WTC11 (cell line): ENCODE data around the gene FAM131C.

Source experiments
- CREB1 ChIP-seq: sonication (generic); formaldehyde crosslinking; IDR thresholded peaks from 2 replicates; pipeline ENCODE4 v1.8.0; 2023; ENCODE audit warnings: mild to moderate bottlenecking, missing genetic modification reagents
- CTCF ChIP-seq: fragments of 200-600 bp; IDR thresholded peaks from 2 replicates; pipeline ENCODE4 v1.8.0; 2022; ENCODE audit warnings: antibody characterized with exemption
- ERG ChIP-seq: fragments of 250-450 bp; sonication (Bioruptor Pico); IDR thresholded peaks from 2 replicates; pipeline ENCODE4 v1.8.0; 2021; ENCODE audit warnings: mild to moderate bottlenecking
- ESRRA ChIP-seq: sonication (generic); formaldehyde crosslinking; IDR thresholded peaks from 2 replicates; pipeline ENCODE4 v1.8.1; 2022; ENCODE audit warnings: mild to moderate bottlenecking, missing genetic modification reagents, borderline replicate concordance
- IRF2 ChIP-seq: sonication (generic); formaldehyde crosslinking; IDR thresholded peaks from 2 replicates; pipeline ENCODE4 v1.8.0; 2022; ENCODE audit warnings: low read depth, missing genetic modification reagents, borderline replicate concordance
- KAT7 ChIP-seq: sonication (generic); formaldehyde crosslinking; IDR thresholded peaks from 2 replicates; pipeline ENCODE4 v1.8.1; 2023; ENCODE audit warnings: missing genetic modification reagents, mild to moderate bottlenecking, borderline replicate concordance
- MAX ChIP-seq: sonication (generic); formaldehyde crosslinking; IDR thresholded peaks from 2 replicates; pipeline ENCODE4 v1.8.0; 2022; ENCODE audit warnings: mild to moderate bottlenecking, missing genetic modification reagents
- MXD4 ChIP-seq: fragments of 250-450 bp; sonication (Bioruptor Pico); IDR thresholded peaks from 2 replicates; pipeline ENCODE4 v1.8.0; 2021; ENCODE audit warnings: mild to moderate bottlenecking, moderate library complexity, borderline replicate concordance

GRCh38 chr1:16063226-16063829 lies 10.1 kb downstream of the FAM131C start:
- TF ChIP-seq MXD4 (no peak), ERG (CRISPR knock-in tag) (no peak), CTCF (no peak), CREB1 (CRISPR knock-in tag) (no peak), MAX (CRISPR knock-in tag) (no peak), ESRRA (CRISPR knock-in tag) (no peak), IRF2 (CRISPR knock-in tag) (no peak), KAT7 (CRISPR knock-in tag) (no peak)
